NCI-H2171 treated with DMSO at 0.1 percent for 48 hours (cell line): ENCODE measurements around the gene MCRS1.
A peak's percentile ranks its signal among the peaks of the same experiment; 100 is the strongest.

Source experiments
- DNase-seq: peaks from one replicate; lab custom pipeline; 2025; lab: John Stamatoyannopoulos, UW

Gene MCRS1

DNA sequence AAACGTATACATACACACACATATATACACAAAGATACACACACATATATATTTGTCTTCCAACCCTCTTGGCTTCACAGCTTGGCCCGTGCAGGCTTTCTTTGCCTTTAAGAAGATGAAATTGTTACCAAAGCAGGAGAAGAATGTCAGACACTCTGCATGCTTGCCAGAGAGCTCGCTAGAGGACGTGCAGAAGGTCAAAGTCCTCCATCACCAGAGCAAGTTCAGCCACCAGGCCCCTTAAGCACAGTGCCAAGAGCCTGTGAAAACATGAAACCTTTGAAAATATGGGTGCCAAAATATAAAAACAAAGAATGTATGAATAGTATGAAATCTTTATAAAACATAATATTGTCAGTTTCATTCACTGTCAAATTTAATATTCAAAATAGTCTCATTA lies 14.9 kb upstream of the MCRS1 start:
- no peak for DNase-seq

DNA sequence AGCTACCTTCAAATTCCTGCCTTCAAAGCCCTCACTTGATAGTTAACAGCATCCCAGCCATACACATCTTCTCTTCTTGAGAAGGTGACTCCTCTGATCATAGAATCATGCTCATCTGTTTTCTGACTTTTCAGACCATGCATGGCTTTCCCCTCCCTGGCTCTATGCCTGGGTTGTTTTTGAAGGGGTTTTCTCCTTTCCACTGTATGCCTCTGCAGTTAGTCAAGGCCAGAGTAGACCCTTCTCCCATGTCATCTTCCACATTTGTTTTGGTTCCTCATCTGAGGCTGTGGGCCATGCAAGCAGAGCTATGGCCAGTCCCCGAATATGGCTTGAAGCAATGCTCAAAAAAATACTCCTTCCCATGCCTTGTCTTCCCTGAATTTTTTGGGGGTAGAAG lies 14.3 kb upstream of the MCRS1 start:
- DNase-seq, result no peak

DNA sequence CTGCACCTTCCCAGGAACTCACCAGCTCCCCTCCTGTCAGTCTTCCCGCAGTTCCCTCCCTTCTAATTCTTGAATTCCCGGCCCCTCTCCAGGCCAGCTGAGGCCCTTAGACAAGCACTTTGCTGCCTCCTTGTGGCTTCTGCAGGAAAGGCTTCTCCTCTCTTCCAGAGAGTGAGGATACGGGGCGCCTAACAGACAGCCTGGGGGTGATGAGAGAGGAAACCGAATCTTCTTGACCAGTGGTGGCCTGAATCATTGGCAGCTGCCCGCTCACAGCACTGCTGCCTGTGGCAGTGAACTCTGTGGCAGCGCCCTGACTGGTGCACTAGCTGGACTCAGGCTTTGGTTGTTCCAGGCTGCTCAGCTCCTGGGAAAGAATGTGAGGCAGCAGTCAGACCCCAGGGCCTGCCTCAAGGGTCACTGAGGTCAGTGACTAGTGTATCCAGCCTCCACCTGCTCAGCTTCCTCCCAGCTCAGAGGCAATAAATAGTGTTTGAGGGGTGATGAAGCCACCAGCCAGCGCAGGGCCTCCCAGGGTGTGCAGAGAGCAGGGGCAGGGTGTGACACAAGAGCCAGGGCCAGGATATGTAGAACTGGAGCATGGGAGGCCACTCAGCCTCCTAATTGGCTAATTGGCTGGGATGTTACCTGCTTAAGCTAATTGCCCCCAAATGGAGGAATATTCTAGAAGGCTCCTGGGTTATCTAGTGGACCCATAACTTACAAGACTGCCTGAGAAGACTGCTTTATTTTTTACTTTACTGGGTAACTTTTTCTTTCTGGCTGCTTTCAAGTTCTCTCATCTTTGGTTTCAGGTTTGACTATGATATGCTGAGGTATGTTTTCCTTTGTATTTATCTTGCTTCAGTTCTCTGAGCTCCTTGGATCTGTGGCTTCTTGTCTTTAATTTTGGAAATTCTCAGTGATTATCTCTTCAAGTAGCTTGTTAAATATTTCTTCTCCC lies 12.9 kb upstream of the MCRS1 start:
- peak; percentile 80 for DNase-seq

DNA sequence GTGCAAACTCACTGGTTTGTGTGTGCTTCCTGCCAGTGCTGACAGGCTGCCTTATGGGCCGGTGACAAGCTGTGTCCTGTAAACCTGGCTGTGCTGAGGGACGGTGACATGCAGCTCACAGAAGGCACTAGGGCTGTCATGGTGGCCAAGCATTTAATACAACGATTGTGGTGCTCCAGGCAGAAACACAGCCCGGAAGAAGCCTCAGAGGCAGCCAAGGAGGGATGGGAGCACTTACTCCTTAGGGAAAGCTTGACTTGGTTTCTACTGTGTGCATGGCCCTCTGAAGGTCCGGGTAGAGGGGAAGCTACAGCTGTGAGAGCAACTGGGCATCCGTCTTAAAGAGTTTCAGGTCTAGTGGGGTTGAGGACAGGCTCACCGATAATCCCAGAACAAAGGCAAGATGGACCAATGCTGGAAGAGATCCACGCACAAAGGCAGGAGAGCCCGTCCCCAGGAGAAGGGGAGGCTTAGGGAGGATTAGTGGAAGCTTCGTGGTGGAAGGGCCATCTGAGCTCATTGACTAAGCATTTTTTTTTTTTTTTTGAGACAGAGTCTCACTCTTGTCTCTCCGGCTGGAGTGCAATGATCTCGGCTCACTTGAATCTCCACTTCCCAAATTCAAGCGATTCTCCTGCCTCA lies 10.7 kb upstream of the MCRS1 start:
- no peak for DNase-seq

DNA sequence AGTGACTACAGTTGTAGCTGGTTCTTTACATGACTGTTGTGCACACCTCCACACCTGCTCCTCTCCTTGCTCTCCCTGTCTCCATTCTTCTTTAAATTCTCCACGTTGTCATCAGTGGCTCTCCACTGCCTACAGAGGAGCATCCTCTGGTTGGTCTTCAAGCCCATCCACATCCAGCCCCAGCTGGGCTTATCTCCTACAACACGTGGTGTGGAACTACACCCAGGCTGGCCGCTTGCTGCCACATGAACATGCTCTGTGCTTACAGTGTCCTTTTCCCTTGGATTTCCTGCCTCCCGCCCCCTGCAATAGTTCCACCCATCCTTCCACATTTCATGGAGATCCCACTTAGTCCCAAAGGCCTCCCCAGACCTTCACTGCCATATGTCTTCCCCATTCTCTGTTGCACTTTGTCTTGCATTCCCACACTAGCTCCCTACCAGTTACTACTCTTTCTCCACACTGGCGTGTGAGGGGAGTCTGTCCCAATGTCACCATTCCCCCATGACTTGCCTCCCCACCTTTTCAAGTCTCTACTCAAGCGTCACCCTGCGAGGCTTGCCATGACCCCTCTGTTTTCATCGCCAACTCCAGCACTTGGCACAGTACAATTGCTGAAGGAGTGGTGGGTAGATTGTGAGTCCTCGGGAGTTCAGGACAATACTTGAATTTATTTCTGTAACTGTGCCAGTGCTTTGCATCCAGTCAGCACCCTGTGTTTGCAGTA lies 9.8 kb upstream of the MCRS1 start:
- DNase-seq, result no peak

DNA sequence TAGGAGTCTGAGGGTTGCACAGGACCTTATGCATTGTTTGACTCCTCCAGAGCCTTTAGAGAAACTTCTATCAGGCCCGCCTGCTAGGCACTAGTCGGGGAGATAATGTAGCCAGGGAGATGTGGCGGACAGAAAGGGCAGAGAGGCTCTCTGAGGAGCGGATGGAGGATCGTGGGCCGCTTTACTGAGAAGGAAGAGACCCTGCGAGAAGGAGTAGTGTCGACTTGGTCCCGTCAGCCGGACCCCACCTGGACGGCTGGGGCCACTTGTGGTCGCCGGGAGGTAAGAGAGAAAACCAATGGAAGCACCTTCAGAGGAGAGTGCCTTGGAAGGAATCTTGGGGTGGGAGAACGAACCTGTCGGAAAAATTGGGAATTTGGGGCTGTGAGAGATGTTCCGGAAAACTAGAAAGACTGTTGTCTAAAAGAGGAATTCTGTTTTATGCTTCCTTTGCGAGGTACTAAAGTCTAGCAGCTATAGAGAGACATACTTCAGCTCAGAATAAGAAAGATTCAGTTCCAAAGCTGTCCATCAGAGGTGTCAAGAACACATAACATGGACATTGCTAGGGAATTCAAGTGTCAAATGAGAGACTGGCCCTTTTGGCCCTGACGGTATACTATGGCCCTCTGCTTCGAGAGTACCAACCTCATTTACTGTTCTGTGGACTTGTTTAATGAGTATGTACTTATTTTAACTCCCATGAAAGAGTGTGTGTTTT lies 660 bp upstream of the MCRS1 start:
- DNase-seq, result no peak

DNA sequence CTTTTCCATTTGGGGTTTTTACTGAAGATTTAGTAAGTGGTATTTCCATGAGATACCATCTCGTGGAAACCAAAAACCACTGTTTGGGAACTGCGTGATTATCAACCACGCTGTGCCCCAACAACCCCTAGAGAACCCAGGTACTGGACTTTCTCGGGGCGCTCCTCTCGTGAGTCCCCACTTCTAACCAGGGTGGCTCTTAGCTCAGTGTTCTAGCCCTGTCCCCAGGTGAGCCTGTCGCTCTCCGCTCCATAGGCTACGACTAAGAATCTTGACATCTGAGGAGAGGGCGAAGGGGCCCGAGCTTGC lies 686 bp downstream of the MCRS1 start:
- no peak for DNase-seq

DNA sequence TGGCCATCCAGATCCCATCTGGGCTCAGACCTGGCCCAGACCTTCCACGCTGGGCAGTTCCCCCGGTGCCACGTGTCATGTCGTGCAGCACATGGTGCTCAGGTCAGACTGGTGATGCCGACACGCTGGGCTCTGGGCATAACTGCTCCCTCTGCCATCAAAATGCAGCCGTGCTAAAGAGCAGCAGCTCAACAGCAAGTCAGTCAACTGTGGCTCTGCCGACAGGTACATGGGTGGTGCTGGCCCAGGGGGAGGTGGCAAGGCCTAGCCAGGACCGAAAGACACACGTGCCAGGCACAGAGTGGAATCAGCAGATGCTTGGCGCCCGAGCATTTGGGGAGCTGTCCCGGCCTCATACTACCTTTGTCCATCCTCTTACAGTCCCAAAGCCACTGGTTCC lies 1.6 kb downstream of the MCRS1 start:
- DNase-seq, result no peak

DNA sequence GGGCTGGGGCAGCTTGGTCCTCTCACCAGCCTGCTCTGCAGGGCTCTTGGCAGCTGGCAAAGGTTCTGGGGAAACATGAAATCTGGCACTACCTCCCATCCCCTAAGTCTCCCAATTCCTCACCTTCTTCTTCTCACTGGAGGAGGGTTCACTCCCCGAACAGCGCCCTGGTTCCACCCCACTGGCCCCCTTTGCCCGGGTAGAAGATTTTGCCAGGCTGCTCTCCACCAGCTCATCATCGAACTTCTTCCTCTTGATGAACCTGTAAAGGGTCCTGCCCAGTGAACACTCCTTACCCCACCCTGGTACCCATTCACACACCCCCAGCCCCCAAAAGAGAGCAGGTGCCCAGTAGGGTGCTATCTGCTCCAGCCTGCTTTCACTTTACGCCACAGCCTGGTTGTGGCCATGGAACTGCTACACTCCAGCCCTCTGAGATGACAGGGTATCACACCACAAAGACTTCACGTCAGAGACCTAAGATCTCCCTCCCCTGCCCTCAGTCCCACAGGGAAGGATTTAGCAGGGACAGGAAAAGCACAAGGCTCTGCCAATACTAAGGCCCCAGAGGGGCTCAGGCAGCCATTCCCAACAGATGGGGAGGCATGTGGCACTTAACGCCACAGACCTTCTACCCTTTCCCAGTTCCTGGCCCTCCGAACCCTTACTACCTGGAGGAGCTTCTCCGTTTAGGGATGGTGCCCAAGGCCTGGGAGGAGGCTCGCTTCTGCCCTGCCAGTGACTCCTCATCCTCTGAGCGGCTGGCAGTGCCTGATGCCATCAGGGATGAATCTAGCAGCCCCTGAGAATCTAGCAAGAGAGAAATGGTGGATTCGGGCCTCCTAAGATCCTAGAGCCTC lies 2.3 kb downstream of the MCRS1 start:
- DNase-seq, result no peak

DNA sequence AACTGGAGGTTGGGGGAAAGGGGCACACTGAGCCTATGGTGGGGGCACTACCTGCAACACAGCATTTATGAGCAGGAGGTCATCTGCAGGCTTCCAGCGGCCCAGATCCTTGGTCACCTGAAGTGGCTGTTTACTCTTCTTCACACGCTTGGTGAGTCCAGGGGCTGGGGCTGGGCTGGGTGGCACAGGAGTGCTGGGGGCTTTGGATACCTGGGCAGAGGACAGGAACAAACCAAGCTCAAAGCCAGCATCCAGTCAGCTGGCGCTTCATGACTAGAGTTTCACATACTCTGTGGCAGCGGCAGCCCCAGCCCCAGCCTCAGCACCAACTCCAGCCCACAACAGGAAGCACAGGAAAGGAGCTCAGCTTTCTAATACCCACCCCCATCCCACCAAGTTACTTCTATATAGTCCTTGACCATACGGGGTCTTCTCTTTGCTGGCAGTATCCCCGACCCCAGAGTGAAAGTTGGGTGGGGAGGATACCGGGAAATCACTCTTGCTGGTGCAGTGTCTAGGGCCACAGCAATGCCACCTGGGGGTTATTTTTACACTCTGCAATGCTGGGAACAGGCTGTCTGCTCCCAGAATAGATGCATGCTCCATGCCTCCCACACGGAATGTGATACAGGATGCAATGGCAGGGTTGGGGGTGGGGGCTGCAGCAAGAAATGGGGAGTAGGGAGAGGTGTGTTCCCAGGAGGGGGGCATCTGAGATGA lies 3.1 kb downstream of the MCRS1 start:
- no peak for DNase-seq

DNA sequence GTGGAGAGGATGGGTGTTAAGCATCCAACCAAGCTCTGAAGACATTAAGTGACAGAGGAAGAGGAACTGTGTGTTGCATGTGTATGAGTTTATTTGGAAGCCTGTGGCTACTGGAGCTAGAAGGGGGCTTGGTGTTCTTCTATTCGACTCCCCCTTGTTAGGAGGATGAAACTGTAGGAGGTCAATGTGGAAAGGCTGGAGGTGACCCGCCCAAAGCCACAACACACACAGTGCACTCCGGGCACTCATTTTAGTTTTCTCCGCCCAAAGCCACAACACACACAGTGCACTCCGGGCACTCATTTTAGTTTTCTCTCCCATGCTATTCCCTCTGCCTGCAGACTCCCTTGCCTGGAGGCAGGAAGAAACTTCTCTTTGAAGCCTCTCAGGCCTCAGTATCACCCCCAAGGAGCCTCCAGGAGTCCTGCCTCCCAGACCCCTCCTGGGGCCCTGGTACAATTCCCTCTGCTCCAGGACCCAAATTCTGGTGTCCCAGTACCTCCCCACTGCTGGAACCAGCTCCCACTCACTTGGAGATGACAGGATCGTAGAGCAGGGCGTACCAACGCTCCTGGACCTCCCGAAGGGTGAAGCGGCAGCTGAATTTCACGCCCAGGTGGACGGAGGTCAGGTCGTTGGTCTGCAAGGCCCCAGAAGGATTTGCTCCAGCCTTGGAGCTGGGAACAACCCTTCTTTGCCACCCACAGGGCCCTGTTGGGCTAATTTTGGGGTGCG lies 3.8 kb downstream of the MCRS1 start:
- no peak for DNase-seq

DNA sequence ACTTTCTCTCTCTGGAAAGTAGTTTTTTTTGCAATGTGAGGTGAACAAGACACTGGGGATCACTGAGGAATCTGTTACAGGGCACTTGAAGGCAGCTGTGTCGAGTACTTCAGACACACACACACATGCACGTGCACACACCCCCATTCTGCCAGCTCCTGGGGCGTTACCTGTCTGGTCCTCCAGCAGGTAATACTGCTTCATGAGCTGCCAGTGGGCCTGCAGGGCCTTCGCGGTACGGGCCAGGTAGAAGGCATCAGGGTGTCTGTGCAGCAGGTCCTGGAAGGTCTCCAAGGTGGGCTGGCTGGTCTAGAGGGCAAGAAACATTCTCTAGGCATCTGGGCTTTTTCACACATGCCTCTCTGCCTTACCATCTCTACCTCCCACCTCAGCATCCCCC lies 5.1 kb downstream of the MCRS1 start:
- no peak for DNase-seq

DNA sequence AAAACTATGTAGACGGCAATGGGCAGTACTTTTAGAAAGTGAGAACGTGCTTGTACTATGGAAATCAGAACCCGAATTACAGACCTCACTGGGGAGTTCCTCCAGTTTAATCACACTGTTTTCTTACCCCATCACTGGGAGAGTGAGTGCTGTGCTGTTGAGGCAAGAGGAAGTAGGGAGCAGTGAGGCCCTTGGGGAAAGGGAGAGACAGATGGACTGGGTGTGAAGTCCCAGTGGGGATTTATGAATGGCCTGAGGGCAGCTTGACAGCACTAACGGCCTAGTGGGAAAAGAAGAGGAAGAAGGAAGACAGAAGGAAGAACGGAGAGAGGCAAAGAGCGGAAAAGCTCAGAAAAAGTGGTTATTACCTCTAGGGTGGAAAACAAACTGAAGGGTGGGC lies 5.7 kb downstream of the MCRS1 start:
- DNase-seq, result no peak

DNA sequence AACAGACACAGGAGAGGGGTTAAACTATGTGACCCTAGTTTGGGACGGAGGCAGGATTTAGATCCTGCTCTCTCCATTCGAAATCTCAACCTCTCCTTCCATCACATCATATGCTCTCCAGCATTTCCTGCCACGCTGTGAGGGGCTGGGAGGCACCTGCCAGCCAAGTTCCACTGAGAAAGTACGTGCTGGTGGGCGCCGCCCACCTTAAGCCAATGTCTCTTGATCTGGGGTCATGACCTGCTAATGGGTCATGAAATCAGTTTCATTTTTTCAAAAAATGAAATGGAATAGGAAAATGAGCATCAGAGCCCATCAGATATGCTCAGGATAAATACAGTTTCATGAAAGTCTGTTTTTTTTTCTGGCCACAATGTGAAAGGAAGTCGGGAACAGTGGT lies 7.2 kb downstream of the MCRS1 start:
- no peak for DNase-seq

DNA sequence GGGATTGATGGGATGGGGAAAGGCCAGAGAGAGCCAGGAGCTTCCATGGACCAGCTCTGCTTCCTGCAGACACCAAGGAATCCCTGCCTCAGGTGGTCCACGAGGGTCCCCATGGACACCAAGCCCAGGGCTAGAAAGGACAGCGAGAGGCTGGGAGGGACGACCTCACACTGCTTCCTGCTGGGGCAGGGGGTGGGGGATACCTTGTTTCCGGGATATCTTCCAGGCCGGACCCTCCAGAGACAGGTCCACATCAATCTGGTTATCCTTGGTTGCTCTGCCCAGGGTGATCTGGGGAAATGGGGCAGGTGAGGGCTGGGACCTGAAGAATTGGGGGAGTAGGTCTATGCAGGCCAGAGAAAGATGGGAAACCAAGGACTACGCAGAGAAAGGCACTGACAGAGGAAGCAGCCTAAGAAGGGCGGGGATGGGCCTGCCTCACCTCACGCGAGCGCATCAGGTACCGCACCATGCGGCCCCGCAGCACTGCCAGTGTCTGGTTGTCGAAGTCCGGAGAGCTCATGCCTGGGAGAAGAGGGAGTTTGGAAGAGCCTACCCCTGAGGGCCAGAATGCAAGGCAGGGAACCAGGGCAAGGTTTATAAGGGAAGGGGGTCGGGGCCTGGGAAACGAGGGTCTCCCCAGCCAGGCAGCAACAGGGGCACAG lies 8.8 kb downstream of the MCRS1 start:
- DNase-seq, result no peak

DNA sequence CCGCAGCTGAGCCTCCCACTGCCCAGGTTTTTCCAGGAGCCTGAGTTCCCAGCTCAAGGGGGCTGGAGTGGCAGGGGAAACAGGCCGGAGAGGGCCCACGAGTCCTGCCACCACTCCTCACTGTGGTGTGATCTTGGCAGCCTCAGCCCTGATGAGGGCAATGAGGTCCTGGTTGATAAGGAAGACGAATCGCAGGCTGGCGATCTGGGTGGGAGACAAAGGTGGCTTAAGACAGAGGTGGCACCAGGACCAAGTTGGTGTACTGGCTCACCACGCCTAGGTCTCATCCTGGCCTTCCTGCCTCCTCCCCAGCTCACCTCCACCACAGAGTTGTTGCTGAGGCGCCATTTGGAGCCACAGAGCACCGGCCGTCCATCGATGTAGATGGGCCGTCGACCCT lies 9.4 kb downstream of the MCRS1 start:
- no peak for DNase-seq

DNA sequence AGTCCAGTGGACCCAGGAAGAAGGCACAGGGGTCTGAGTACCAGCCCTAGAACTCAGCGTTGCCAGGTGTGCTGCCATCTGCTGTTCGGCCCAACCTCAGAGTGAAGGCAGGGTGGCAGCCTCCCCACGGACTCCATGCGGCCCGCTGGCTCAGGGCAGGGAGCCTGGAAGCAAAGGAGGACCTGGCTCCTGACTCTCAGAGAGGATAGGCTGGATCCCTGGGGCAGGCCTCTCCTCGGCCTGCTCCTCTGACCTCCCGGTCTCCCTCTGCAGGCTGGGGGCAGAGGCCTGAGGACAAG lies 10.1 kb downstream of the MCRS1 start:
- no peak for DNase-seq

DNA sequence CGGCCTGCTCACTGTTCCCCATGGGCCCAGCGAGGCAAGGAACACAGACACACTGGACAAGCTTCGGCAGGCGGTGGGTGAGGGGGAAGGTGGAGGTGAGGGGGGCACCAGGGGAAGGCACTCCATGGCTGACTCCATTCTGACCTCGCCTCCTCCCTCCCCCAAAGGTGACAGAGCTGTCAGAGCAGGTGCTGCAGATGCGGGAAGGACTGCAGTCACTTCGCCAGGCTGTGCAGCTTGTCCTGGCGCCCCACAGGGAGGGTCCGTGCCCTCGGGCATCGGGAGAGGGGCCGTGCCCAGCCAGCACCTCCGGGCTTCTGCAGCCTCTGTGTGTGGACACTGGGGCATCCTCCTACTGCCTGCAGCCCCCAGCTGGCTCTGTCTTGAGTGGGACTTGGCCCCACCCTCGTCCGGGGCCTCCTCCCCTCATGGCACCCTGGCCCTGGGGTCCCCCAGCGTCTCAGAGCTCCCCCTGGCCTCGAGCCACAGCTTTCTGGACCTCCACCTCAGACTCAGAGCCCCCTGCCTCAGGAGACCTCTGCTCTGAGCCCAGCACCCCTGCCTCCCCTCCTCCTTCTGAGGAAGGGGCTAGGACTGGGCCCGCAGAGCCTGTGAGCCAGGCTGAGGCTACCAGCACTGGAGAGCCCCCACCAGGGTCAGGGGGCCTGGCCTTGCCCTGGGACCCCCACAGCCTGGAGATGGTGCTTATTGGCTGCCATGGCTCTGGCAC lies 10.6 kb downstream of the MCRS1 start:
- DNase-seq, result no peak
